NCI-H2196 (cell line): ENCODE measurements around the gene PPT2.
"Not testable (repeated sequence)": the region's sequence is repeated elsewhere in the genome, so short reads cannot be mapped to it uniquely, and the experiment has no call there.

Source experiments
- DNase-seq: peaks from one replicate; lab custom pipeline; 2025; ENCODE audit not compliant: unreplicated experiment; lab: John Stamatoyannopoulos, UW

The PPT2 gene

DNA sequence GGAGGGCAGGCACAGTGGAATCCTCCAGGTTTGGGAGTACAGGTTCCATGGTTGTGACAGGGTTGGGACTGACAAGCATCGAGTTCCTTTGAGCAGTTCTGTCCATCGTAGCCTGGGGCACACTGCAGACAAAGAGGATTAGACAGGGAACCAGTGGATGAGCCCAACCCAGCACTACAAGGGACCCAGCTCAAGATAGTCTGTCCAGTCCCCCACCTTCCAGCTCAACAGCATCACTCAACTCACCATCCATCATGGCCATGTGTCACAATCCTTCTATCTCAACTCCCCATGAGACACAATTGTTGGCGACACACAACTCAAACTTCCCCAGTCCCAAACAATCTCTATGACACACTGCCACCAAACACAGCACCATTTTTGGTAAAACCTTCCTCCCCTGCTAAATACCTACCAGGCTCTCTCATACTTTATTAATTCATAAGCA is 50.4 kb downstream of the PPT2 start:
- DNase-seq: no peak

DNA sequence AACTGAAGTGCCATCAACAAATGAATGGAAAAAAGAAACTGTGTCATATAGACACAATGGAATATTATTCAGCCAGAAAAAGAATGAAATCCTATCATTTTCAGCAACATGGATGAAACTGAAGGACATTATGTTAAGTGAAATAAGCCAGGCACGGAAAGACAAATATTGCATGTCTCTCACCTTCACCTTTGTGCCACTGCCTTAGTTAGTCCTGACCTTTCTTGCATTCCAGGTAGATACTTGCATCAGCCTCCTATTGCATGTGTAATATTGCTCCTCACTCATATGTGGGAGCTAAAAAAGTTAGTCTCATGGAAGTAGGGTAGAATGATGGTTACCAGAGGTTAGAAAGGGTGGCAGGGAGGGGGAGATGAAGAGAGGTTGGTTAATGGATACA is 55.1 kb downstream of the PPT2 start:
- no peak for DNase-seq

- DNase-seq: no peak
These were observed 56.3 kb downstream of the PPT2 start for GRCh38 chr6:32210191-32210601.

- not testable (repeated sequence) for DNase-seq
These were observed 57.5 kb downstream of the PPT2 start for GRCh38 chr6:32211432-32211831.

- DNase-seq: no peak
These were observed 58.3 kb downstream of the PPT2 start for GRCh38 chr6:32212076-32212760.
